SU-DHL-6 (cell line): ENCODE measurements around the gene SRRM2.
A peak's percentile ranks its signal among the peaks of the same experiment; 100 is the strongest.
"Not testable (repeated sequence)": the region's sequence is repeated elsewhere in the genome, so short reads cannot be mapped to it uniquely, and the experiment has no call there.

ENCODE experiments used
- H2AFZ ChIP-seq: fragments of 200-600 bp; sonication (generic); 2 replicates; pipeline ENCODE4 v1.6.1; 2014; ENCODE audit warnings: low read depth, mild to moderate bottlenecking, moderate library complexity, mixed read lengths, antibody characterized with exemption, low read length; ENCODE audit not compliant: severe bottlenecking
- H3F3A ChIP-seq: fragments of 200-600 bp; shearing (Covaris generic); 2 replicates; pipeline ENCODE4 v1.6.0; 2016; ENCODE audit warnings: antibody characterized with exemption, mild to moderate bottlenecking; ENCODE audit not compliant: insufficient read depth
- H3K27ac ChIP-seq: fragments of 200-600 bp; sonication (generic); 2 replicates; pipeline ENCODE4 v1.5.1; 2016; ENCODE audit warnings: low read depth, mild to moderate bottlenecking, low read length, moderate library complexity, mixed read lengths
- H3K27me3 ChIP-seq: fragments of 200-600 bp; sonication (generic), shearing (Covaris generic); 2 replicates; pipeline ENCODE4 v1.6.0; 2014; ENCODE audit warnings: mild to moderate bottlenecking, low read length
- H3K36me3 ChIP-seq: fragments of 200-600 bp; sonication (generic); 2 replicates; pipeline ENCODE4 v1.6.1; 2014; ENCODE audit warnings: mild to moderate bottlenecking, low read length, mixed read lengths
- H3K4me2 ChIP-seq: fragments of 300-600, 200-600 bp; shearing (Covaris generic), sonication (generic); 2 replicates; pipeline ENCODE4 v1.6.0; 2014; ENCODE audit warnings: low read length, low read depth, mild to moderate bottlenecking; ENCODE audit not compliant: poor library complexity, severe bottlenecking
- H3K4me3 ChIP-seq: fragments of 200-600 bp; sonication (generic); 2 replicates; pipeline ENCODE4 v1.5.1; 2014; ENCODE audit warnings: antibody characterized with exemption, low read length, mild to moderate bottlenecking, mixed read lengths; ENCODE audit not compliant: insufficient read depth, poor library complexity, severe bottlenecking
- H3K79me2 ChIP-seq: fragments of 200-600 bp; sonication (generic); 2 replicates; pipeline ENCODE4 v1.6.1; 2014; ENCODE audit warnings: mild to moderate bottlenecking, low read length, moderate library complexity; ENCODE audit not compliant: insufficient read depth
- H3K9ac ChIP-seq: fragments of 200-600 bp; sonication (generic); 2 replicates; pipeline ENCODE4 v1.7.0; 2014; ENCODE audit warnings: mild to moderate bottlenecking, low read length
- H3K9me2 ChIP-seq: fragments of 200-600 bp; sonication (generic); replicated peaks from 2 replicates; pipeline ENCODE4 v1.6.1; 2014; ENCODE audit warnings: low read length; ENCODE audit not compliant: insufficient read depth
- H3K9me3 ChIP-seq: fragments of 200-600 bp; sonication (generic); 2 replicates; pipeline ENCODE4 v1.6.1; 2014; ENCODE audit warnings: low read length, mixed read lengths; ENCODE audit not compliant: insufficient read depth
- H4K20me1 ChIP-seq: fragments of 200-600 bp; sonication (generic); 2 replicates; pipeline ENCODE4 v1.6.1; 2014; ENCODE audit warnings: low read depth, mild to moderate bottlenecking, antibody characterized with exemption, low read length, moderate library complexity, mixed read lengths
- CTCF ChIP-seq: fragments of 200-600 bp; sonication (generic); IDR thresholded peaks from one replicate; pipeline ENCODE4 v1.5.1; 2017; ENCODE audit warnings: antibody characterized with exemption, mild to moderate bottlenecking, low read length, moderate library complexity; ENCODE audit not compliant: insufficient read depth, poor library complexity, severe bottlenecking
- EZH2phosphoT487 ChIP-seq: fragments of 200-600 bp; sonication (generic), shearing (Covaris generic); conservative IDR thresholded peaks from 2 replicates; pipeline ENCODE4 v1.6.1; 2018; ENCODE audit warnings: mild to moderate bottlenecking, antibody characterized with exemption, low read length, moderate library complexity, mixed read lengths

The SRRM2 gene

GRCh38 chr16:2720064-2720457 is 32.4 kb upstream of the SRRM2 start, which contains the start of gene PRSS27:
Gene PRSS27 (minus strand): TSS chr16:2720224. CDS start chr16:2720160, 64 bp downstream.
- Histone ChIP-seq H3F3A (no peaks in the 10 kb centered on the region), H3K79me2 (no peaks in the 10 kb centered on the region), H3K9me2 (no peaks in the 10 kb centered on the region), H2AFZ (peak within 1 kb of the TSS; percentile 81), H3K4me2 (peak within 1 kb of the TSS; percentile 84), H3K4me3 (peak within 1 kb of the TSS; percentile 57), H3K36me3 (no peaks in the 10 kb centered on the region), H3K27ac (no peak within 1 kb of the TSS), H3K9ac (peak within 1 kb of the TSS; percentile 63), H4K20me1 (no peaks in the 10 kb centered on the region), H3K27me3 (no peaks in the 10 kb centered on the region), H3K9me3 (no peaks in the 10 kb centered on the region)
- no peak for TF ChIP-seq EZH2phosphoT487
- TF ChIP-seq CTCF = no peak

- Histone ChIP-seq H3K27ac (no peak overlapping the region), H3F3A (no peaks in the 10 kb centered on the region)
Observed at GRCh38 chr16:2720719-2721633, 31.5 kb upstream of the SRRM2 start.

GRCh38 chr16:2721634-2722173 is 30.7 kb upstream of the SRRM2 start:
- H3K9me2 ChIP-seq, H4K20me1 ChIP-seq, H3K9me3 ChIP-seq, H3K79me2 ChIP-seq, H3K27me3 ChIP-seq, H3F3A ChIP-seq, H3K36me3 ChIP-seq, H3K27ac ChIP-seq: not testable (repeated sequence)
- Histone ChIP-seq H3K9ac (peak overlapping the region; percentile 63), H2AFZ (peak overlapping the region; percentile 96), H3K4me2 (peak overlapping the region; percentile 84), H3K4me3 (peak overlapping the region; percentile 57)

More at GRCh38 chr16:2720719-2721633, 31.5 kb upstream of the SRRM2 start:
- peak overlapping the region; percentile 96 for H2AFZ ChIP-seq
- H3K36me3 ChIP-seq = no peaks in the 10 kb centered on the region
- peak overlapping the region; percentile 63 for H3K9ac ChIP-seq
- no peaks in the 10 kb centered on the region for H3K27me3 ChIP-seq
- H4K20me1 ChIP-seq = no peaks in the 10 kb centered on the region
- H3K9me3 ChIP-seq = no peaks in the 10 kb centered on the region
- no peaks in the 10 kb centered on the region for H3K79me2 ChIP-seq
- H3K4me3 ChIP-seq = peak overlapping the region; percentile 57
- TF ChIP-seq CTCF = no peak
- TF ChIP-seq EZH2phosphoT487 = no peak
- H3K9me2 ChIP-seq = no peaks in the 10 kb centered on the region
- H3K4me2 ChIP-seq = peak overlapping the region; percentile 84
